ENCODE measurements around the gene TMEM253.

Gene TMEM253

DNA sequence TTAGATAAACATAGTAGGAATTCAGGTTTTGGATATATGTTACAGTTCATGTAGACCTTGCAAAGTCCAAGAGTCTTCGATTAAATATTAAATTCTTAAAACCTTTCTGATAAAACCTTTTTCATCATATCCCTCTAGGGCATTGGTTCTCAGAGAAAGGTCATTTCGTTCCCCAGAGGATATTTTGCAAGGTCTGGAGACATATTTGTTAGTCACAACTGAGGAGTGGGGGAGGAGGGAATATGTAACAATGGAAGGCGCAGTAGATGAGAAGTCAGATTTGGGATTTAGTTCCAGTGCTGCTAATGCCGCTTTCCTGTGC lies 5.3 kb downstream of the TMEM253 start:
- DNase-seq = no peak

DNA sequence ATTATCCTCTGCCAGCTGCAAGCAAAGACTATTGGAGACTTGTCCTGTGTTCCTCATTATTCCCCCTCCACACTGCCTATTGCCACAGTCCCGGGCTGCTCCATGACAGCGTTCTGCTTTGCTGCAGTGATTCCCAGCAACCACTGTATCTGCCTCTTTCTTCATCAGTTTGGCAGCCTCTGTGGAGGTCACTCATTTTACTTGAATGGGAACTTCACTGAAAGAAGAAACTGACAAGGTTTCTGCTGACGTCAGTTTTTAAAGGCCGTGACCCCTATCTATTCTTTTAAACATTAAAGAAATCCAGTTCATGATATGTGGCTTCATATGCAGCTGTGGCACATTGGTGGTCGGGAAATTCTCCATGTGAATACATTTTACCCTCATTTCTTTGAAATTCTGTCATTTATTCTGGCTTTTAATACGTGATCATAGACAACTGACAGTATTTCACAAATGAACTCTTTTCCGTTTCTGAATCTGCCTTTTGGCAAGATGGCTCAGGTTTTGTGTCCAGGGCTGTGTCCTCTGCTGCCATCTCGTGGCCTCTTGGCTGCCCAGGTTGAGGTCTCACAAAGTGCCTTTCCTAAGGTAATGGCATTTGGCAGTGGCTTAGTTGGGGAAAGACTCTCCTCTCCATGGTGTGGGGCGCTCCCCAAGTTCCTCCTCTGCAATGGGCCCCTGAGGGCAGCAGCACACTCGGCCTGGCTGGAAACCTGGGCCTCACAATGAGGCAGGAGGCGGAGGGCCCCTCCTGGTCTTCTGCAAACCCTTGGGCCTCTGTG lies 5.8 kb downstream of the TMEM253 start:
- peak; percentile 82 to 84 for DNase-seq

DNA sequence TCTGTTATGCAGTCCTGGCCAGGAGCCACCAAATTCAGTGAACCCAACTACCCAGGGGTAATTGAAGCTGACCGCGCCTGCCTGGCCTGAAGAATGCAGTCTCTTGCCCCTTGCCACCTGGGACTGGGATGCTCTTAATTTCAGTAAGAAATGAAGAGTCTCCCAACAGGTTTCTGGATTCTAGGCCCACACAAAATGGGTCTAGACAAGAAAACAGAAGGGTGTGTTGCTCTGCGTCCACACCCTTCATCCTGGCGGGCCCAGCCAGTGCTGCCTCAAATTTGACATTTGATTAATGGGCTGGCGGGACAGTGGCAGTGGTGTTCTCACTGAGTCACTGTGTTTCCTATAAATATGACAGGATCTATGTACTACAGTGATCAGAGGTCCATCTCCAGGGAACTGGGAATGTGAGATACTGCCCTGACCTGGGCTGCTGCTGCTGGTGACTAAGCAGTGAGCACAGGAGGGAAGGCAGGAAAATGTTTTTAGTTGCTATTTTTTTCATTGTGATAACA lies 6.5 kb downstream of the TMEM253 start:
- no peak for DNase-seq

DNA sequence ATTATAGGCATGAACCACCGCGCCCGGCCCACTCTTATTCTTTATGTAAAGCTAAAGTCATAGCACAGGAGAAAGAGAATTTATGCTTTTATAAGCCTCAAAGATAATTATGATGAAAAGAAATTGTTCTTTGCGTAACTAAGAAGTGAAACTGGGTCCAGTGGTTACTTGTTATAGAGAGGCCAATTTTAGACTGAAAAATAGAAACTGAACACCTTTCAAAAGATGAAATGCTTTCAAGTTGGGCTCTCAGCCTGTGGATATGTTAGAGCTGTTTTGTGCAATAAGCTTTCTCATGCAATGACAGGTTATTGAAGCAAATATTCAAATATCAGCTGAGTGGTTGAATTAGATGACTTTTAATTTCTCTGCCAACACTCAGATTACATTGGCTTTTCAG lies 7.9 kb downstream of the TMEM253 start:
- no peak for DNase-seq

DNA sequence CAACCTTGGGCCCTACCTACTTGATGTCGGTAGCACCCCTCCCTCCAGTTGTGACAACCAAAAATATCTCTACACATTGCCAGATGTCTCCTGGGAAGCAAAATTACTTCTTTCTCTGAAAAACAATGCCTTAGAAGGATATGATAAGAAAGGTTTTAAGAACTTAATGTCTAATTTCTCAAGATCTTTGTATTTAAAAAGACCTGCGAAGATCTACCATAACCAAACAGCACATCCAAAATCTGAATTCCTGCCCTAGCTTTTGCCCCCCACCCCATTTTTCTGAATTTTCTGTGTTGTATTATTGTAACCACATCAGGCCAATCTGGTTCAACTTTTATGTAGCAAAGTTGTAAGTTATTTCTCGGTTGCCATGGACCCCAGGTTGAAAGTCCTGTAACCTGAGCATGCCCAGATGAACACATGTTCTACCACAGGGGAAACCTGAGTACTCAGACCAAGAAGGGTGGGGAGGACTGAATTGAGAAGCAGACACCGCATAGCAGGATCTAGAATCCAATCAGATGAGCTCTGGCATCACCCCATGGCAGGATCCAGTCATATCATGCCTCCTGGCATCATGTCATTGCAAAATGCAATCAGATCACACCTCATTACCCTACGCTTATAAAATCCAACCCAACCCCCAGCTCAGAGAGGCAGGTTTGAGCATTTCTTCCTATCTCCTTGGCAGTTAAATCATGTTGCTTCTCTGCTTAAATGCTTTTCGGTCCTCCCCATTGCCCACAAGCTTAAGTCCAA lies 8.7 kb downstream of the TMEM253 start:
- no peak for DNase-seq

DNA sequence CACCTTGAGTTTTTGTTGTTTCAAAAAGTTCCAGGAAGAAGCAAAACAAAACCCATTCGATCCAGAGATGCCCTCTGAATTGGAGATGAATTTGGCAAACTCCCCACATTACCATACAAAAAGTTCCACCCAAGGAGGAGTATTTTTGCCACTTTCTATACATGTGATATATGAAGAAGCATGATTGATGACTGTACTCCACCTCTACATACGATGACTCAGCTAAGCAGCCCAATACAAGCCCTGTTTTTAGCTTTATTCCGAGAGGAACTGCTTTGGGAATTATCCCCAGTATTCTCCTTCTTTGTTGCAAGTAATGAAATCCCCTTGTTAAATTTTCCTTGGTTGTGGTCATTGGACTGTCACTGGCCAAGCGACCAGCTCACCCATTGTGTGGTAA lies 11.4 kb downstream of the TMEM253 start:
- DNase-seq = no peak

DNA sequence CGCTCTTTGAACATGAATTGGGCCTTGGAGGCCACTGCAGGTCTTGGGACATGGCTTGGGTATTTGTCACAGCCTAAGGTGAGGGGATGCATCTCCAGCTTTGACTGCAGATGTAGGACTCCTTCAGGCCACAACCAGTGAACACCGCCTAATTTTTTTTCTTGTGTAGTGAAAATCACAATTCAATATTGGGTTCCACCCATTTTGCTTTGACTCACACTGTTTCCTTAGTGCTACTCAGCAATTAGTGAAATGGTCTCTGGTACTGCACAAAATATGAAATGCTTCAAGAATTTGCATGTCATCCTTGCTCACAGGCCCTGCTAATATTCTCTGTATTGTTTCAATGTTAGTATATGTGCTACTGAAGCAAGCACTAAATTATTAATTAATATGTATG lies 12.5 kb downstream of the TMEM253 start:
- DNase-seq = no peak

DNA sequence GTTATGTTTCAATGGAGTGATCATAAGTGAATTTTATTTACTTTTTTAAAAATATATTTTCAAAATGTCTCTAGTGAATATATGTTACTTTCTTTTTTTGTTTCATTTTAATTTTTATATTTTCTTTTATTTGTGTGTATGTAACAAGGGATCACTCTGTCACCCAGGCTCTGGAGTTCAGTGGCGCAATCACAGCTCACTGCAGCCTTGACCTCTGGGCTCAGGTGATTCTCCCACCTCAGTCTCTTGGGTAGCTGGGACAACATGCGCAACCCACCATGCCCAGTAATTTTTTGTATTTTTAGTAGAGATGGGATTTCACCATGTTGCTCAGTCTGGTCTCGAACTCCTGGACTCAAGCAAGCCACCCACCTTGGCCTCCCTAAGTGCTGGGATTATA lies 18.1 kb downstream of the TMEM253 start:
- no peak for DNase-seq

DNA sequence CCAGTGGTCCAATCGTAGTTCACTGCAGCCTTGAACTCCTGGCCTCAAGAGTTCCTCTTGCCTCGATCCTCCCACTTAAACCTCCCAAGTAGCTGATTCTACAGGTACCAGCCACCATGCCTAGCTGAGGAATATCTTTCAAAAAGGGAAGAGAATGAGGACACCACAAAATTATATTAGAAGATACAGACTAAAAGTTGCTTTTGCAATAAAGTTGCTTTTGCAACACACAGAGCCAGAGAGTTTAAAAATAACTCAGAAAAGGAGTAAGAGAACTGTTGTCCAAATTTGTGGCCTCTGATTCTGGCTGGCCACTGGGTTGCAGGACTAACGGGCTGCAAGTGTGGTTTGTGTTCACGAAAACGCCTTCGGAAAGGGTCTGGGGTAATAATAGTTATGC lies 19.8 kb downstream of the TMEM253 start:
- no peak for DNase-seq

DNA sequence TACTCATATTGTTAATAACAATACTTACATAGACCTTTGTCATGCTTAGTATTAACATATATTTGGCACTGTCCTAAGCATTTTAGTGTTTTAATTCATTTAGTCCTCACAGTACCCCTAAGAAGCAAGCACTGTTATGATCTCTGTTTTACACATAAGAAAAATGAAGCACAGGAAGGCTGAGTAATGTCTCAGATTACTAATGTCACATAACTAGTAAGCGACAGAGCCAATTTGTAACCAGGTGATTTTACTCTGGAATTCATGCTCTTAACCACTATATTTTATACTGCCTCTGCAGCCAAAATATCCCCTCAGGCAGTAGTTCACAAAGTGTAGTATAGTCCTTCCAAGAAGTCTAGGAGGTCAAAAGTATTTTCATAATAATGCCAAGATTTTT lies 20.3 kb downstream of the TMEM253 start:
- no peak for DNase-seq

DNA sequence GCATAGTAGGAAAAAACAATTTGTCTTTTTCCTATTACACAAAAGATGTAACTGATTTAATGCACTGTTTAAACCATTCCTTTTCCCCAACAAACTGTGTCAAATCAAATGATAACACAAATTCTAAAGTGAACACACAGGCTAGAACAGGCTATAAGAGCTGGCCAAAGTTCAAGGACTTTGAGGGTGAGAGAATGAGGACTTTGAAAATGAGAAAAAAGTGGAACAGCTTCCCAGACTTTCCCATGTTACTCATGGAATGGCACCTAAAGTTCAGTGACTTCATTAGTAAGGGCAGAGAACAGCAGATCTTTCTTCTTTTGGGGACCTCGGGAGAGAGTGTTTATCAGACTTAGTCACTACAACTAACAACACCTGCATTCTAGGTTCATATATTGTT lies 22.6 kb downstream of the TMEM253 start:
- no peak for DNase-seq

DNA sequence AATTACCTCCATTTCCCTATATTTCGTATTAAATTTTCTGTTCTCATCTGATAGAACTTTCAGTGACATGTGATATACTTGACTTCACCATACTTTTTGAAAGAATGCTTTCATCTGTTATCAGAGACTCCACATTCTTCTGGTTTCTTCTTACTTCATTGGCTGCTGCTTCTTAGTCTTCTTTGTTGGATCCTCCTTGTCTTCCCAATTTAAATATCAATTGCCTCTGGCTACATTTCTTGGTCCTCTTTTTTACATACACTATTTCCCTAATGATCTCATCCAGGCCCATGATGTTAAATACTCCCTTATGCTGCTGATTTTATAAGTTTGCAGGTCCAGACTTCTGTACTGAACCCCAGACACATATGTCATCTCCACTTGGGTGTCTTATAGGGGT lies 33.0 kb downstream of the TMEM253 start:
- DNase-seq = no peak

DNA sequence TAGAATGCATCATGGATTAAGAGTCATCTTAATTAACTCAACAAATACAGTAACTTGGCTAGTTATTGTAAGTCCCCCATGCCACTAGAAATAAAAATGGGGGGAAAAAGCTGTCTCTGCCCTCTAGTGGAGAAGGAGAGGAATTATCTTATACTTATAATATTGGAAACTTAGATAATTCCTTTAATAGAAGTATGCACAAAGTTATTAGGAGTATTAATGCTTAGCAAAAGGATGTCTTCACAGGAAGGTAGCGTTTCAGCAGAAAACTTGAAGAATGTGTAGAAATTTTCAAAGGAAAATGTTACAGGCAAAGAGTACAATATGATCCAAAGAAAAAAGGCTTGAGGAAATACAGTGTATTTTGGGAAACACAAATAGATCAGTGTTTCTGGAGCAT lies 35.2 kb downstream of the TMEM253 start:
- DNase-seq = peak in 1 of 2 donors; percentile 23

DNA sequence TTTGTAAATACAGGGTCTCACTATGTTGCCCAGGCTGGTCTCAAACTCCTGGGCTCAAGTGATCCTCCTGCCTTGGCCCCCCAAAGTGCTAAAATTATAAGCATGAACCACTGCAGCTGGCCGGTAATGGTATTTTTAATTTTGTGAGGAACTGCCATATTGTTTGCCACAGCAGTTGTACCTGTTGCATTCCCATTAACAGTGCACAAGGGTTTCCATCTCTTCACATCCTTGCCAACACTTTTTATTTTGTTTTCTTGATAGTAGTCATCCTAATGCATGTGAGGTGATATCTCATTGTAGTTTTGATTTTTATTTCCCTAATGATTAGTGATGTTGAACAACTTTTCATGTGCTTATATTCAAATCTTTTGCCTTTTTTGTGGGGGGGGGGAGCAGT lies 41.5 kb downstream of the TMEM253 start:
- DNase-seq = no peak

DNA sequence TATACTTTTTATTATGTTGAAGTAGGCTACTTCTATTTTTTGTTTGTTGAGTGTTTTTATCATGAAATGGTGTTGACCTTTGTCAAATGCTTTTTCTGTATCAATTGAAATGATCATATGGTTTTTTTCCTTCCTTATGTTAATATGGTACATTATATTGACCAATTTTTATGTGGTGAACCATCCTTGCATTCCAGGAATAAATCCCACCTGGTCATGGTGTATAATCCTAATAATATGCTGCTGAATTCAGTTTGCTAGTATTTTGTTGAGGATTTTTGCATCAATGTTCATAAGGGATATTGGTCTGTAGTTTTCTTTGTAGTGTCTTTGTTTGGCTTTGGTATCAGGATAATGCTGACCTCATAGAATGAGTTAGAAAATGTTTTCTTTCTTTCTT lies 44.6 kb downstream of the TMEM253 start:
- DNase-seq = no peak

DNA sequence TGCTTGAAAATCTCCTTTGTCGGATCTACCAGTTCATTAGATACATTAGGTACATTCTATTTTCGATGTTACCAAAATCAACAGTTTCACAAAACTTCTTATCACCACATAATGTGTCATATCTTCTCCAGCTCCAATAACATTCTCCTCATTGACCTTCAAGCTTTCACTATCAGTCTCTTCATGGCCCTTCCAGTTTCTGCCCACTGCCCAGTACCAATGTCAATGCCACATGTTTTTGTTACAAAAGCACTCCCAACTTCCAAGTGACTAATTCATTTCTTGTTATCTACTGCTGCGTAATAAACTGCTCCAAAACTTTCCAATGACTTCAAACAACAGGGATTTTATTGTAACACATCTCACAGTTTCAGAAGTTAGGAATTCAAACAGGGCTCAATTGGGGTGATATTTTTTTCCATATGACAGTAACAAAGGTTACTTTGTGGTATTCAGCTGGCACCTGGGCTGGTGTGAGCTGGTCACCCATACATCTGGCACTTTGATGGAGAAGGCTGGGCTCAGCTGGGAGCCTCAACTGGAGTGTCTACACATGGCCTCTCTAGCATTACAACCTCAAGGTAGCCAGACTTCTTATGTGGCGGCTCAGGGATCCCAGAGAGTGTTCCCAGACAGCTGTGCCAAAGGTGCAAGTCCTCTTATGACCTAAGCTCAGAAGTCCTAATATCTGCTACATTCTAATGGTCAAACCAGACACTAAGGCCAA lies 48.9 kb downstream of the TMEM253 start:
- DNase-seq = no peak
